Choroid plexus epithelial cell (primary cell): ENCODE results near the gene KIF20B.

Source experiments
- DNase-seq: peaks from one replicate; pipeline ENCODE4 v3.0.0-alpha.2; 2010; ENCODE audit warnings: low read depth
- H3K4me3 ChIP-seq: 2 replicates; pipeline ENCODE4 v1.5.1; 2011; ENCODE audit warnings: low read depth, mild to moderate bottlenecking, control low read depth, low read length, moderate library complexity
- TF ChIP-seq, protein P1 (sequence below): conservative IDR thresholded peaks from 2 replicates; pipeline ENCODE4 v1.5.1; 2011; ENCODE audit warnings: low read depth, mild to moderate bottlenecking, control low read depth, inconsistent platforms, low read length, moderate library complexity

Gene KIF20B, protein sequence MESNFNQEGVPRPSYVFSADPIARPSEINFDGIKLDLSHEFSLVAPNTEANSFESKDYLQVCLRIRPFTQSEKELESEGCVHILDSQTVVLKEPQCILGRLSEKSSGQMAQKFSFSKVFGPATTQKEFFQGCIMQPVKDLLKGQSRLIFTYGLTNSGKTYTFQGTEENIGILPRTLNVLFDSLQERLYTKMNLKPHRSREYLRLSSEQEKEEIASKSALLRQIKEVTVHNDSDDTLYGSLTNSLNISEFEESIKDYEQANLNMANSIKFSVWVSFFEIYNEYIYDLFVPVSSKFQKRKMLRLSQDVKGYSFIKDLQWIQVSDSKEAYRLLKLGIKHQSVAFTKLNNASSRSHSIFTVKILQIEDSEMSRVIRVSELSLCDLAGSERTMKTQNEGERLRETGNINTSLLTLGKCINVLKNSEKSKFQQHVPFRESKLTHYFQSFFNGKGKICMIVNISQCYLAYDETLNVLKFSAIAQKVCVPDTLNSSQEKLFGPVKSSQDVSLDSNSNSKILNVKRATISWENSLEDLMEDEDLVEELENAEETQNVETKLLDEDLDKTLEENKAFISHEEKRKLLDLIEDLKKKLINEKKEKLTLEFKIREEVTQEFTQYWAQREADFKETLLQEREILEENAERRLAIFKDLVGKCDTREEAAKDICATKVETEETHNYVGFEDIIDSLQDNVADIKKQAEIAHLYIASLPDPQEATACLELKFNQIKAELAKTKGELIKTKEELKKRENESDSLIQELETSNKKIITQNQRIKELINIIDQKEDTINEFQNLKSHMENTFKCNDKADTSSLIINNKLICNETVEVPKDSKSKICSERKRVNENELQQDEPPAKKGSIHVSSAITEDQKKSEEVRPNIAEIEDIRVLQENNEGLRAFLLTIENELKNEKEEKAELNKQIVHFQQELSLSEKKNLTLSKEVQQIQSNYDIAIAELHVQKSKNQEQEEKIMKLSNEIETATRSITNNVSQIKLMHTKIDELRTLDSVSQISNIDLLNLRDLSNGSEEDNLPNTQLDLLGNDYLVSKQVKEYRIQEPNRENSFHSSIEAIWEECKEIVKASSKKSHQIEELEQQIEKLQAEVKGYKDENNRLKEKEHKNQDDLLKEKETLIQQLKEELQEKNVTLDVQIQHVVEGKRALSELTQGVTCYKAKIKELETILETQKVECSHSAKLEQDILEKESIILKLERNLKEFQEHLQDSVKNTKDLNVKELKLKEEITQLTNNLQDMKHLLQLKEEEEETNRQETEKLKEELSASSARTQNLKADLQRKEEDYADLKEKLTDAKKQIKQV (N-terminal part only)

DNA sequence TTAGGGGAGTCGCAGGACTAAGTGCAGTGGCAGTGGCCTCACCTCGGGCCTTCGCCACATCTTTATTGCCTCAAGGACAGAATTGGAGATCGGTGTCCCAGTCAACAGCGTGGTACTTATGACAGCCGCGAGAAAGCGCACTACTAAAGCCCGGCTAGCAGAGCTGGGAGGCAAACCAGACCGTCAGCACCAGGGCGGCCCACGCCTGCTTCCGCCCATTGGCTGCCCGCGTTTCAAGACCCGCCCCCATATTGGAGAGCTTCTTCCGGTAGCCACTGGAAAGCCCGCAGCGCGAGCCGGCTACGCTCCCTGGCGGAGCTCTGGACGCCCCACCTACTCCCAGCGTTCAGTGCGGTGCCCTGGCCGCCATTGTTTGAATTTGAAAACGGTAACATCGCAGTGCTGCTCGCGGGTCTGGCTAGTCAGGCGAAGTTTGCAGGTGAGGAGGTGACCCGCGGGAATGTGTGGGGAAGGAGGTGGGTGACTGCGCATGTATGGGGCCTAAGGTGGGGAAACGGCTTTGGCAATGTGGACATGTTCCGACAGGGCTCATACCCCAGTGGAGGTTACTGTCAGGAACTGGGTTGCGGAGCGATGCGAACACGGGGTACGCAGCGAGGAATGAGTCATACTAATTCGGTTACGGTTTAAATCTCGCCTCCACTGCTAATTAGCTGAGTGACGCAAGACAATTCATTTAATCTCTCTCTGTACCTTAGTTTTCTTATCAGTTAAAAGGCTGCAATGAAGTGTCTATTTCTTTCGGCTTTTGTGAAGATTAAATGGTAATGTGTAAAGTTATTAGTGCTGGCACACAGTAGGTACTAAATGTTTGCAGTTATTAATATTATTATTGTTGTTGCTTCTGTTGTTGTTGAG lies at the start of gene KIF20B:
Gene KIF20B (plus strand): TSS at position 349 of the 879 bp plus-strand sequence. CDS start 3,705 bp downstream, outside the sequence.
- TF ChIP-seq, protein P1, sequence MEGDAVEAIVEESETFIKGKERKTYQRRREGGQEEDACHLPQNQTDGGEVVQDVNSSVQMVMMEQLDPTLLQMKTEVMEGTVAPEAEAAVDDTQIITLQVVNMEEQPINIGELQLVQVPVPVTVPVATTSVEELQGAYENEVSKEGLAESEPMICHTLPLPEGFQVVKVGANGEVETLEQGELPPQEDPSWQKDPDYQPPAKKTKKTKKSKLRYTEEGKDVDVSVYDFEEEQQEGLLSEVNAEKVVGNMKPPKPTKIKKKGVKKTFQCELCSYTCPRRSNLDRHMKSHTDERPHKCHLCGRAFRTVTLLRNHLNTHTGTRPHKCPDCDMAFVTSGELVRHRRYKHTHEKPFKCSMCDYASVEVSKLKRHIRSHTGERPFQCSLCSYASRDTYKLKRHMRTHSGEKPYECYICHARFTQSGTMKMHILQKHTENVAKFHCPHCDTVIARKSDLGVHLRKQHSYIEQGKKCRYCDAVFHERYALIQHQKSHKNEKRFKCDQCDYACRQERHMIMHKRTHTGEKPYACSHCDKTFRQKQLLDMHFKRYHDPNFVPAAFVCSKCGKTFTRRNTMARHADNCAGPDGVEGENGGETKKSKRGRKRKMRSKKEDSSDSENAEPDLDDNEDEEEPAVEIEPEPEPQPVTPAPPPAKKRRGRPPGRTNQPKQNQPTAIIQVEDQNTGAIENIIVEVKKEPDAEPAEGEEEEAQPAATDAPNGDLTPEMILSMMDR = peak; percentile 53
- peak within 1 kb of the TSS; percentile 79 for H3K4me3 ChIP-seq
- peak; percentile 98 for DNase-seq

DNA sequence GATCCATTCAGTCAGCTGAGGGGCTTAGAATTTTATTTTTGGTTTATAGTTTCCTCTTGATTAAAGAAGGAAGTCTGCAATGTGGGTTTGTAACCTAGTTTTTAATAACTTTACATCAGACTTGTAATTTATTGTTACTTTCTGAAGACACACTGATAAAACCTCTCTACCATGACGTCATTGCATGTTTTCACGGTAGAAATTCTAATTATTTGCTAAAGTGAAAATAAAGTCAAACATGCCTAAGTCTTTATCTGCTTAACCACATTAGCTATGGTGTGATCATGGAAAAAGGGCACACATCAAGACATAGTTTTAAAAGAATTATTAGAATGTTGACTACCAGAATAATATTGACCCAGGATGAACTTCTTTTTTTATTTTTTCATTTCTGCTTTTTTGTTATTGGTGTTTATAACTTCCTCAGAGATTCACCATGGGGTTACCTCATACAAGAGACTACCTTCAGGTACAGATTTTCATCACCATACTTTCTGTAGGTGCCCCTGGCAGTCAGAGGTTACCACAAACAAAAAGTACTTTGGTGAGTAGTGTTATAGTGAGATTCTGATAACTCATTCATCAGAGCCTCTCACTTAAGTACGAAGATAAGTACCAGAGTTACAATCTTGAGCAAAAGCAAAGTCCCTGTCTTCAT lies 49.3 kb upstream of the KIF20B start:
- TF ChIP-seq, protein P1 = no peak
- no peak overlapping the region for H3K4me3 ChIP-seq
- no peak for DNase-seq

DNA sequence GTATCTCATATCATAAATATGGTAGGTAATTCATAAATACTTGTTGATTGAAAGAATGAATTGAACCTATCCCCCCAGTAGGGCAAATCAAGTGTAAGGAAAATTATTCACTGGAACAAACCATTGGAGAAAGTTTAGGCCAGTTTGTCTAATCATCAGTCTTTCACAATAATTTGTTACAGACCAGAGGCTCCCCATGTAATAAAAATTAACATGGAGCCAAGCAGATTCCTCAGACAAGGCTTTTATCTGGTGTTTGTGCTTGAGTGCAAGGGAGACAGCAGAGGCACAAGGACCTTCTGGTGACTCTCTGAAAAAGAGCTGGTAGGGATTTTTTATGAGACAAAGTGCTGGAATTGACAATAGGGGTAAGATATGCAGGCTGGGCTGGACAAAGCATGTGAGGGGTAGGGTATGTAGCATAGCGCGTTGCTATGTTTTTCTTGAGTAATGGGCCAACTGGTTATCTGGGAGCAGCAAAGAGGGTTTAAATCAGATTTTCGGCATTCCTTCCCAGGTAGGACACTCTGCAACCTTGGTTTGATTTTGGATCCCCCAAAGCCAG lies 48.5 kb upstream of the KIF20B start:
- no peak for DNase-seq
- TF ChIP-seq, protein P1 = no peak
- no peak overlapping the region for H3K4me3 ChIP-seq

DNA sequence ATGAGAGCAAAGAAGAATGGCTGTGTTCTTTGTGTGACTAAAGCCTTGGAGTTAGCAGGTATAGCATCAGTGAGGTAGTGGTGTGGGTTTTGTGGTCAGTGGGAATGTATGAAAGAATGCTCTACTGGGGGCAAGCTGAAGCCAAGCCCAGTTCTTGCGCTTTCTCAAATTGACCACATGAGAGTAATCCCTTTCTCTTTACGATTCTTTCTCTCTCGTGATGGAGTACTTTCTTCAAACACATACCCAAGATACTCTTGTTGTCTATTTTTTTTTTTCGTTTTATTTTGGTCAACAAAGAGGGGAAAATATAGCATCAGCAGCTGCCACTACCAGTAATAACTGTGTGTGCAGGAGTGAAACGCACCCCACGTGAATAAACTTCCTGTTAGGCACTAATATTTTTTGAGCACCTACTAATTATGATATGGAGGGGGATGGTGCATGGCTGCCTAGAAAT lies 48.0 kb upstream of the KIF20B start:
- TF ChIP-seq, protein P1 = no peak
- DNase-seq = peak; percentile 93

DNA sequence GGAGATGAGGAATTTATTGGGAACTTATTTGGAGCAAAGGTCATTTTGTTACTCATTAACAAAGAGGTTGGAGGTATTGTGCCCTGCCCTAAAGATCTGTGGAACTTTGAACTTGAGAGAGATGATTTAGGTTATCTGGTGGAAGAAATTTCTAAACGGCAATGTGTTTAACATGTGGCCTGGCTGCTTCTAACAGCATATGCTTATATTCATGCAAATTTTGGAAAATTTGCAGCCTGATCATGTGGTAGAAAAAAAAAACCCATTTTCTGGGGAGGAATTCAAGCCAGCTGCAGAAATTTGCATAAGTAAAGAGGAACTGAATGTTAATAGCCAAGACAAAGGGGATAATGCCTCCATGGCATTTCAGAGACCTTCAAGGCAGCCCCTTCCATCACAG lies 45.7 kb upstream of the KIF20B start:
- TF ChIP-seq, protein P1 = no peak
- DNase-seq = no peak
- H3K4me3 ChIP-seq = no peak overlapping the region

More for the DNA sequence above, 48.0 kb upstream of the KIF20B start:
- H3K4me3 ChIP-seq = no peak overlapping the region
